ENCODE results near the gene USF3. TPM values are rescaled to one million over a fixed set of nuclear protein-coding genes. Genes with fewer than 3 reads are reported as not detected.

Gene USF3
- polyA plus RNA-seq, 1 donor from 2014 or later = 15.4 TPM

DNA sequence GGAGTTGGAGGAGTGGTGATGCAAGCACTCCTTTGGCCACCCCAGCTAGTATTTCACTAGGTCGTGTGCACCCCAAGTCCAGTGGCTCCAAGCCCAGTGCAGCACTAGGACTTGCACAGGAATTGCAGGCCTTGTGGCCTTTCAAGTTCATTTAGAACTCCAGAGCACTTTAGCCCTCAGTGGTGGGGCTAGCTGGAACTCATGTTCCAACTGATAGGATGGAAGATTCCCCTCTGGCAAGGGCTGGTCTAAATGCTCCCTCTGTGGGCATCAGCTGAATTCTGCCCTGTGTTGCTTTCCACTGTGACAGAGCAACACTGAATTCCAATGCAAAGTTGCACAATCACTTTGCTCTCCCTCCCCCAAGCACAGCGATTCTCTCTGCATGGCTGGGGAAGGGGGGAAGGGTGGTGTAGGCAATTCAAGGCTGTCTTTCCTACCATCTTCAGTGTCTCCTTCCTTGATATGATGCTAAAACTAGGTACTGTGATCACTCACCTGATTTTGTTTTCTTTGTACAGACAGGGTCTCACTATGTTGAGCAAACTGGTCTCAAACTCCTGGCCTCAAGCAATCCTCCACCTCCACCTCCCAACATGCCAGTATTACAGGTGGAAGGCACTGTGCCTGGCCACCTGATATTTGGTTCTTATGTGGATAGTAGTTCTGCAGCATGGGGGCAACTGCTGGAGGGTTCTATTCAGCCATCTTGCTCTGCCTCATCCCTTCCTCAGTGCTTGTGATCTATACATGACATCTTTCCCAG, 10.3 kb downstream of the USF3 start:
- Histone ChIP-seq H3K4me3 (ENCODE audit: low read length) (no peak overlapping the region), H3K4me2 (ENCODE audit: low read length) (no peak overlapping the region), H3K27me3 (ENCODE audit: insufficient read depth, low read depth, low read length) (no peaks in the 10 kb centered on the region), H3F3A (ENCODE audit: insufficient read depth, low read length, poor library complexity, severe bottlenecking) (no peaks in the 10 kb centered on the region), H3K9me3 (ENCODE audit: low read length) (peaks cover 9% of the 10 kb centered on the region), H3K27ac (ENCODE audit: low read length) (no peak overlapping the region), H3K9me2 (ENCODE audit: insufficient read depth, low read length) (no peaks in the 10 kb centered on the region), H3K9ac (ENCODE audit: low read length) (no peak overlapping the region), H3K36me3 (ENCODE audit: insufficient read depth, low read length) (no peaks in the 10 kb centered on the region), H4K20me1 (ENCODE audit: insufficient read depth) (no peaks in the 10 kb centered on the region), H3K79me2 (replicated peaks; ENCODE audit: insufficient read depth, low read length) (peaks cover 4% of the 10 kb centered on the region), H2AFZ (ENCODE audit: low read depth, low read length) (no peak overlapping the region)
- TF ChIP-seq MXI1 (conservative IDR thresholded peaks at IDR 0.05; ENCODE audit: poor library complexity, severe bottlenecking) (no peak), EP300 (conservative IDR thresholded peaks at IDR 0.05; ENCODE audit: poor library complexity, severe bottlenecking) (no peak), POLR2AphosphoS5 (IDR thresholded peaks at IDR 0.05) (no peak), TAF1 (IDR thresholded peaks at IDR 0.05; ENCODE audit: low read depth) (no peak), RAD21 (conservative IDR thresholded peaks at IDR 0.05) (no peak), SMC3 (conservative IDR thresholded peaks at IDR 0.05; ENCODE audit: poor library complexity) (no peak), REST (IDR thresholded peaks at IDR 0.05; ENCODE audit: borderline replicate concordance) (no peak), EZH2 (IDR thresholded peaks at IDR 0.05; ENCODE audit: borderline replicate concordance, insufficient read depth, low read length, poor library complexity, severe bottlenecking) (no peak)
- TF ChIP-seq, protein P1, sequence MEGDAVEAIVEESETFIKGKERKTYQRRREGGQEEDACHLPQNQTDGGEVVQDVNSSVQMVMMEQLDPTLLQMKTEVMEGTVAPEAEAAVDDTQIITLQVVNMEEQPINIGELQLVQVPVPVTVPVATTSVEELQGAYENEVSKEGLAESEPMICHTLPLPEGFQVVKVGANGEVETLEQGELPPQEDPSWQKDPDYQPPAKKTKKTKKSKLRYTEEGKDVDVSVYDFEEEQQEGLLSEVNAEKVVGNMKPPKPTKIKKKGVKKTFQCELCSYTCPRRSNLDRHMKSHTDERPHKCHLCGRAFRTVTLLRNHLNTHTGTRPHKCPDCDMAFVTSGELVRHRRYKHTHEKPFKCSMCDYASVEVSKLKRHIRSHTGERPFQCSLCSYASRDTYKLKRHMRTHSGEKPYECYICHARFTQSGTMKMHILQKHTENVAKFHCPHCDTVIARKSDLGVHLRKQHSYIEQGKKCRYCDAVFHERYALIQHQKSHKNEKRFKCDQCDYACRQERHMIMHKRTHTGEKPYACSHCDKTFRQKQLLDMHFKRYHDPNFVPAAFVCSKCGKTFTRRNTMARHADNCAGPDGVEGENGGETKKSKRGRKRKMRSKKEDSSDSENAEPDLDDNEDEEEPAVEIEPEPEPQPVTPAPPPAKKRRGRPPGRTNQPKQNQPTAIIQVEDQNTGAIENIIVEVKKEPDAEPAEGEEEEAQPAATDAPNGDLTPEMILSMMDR (IDR thresholded peaks at IDR 0.05; ENCODE audit: poor library complexity, severe bottlenecking) = no peak

- Histone ChIP-seq H3K79me2 (replicated peaks; ENCODE audit: insufficient read depth, low read length) (peaks cover 4% of the 10 kb centered on the region), H3K9me2 (ENCODE audit: insufficient read depth, low read length) (no peaks in the 10 kb centered on the region), H3K36me3 (ENCODE audit: insufficient read depth, low read length) (no peaks in the 10 kb centered on the region), H3K4me2 (ENCODE audit: low read length) (no peak overlapping the region), H4K20me1 (ENCODE audit: insufficient read depth) (no peaks in the 10 kb centered on the region), H3K27ac (ENCODE audit: low read length) (no peak overlapping the region), H3K27me3 (ENCODE audit: insufficient read depth, low read depth, low read length) (no peaks in the 10 kb centered on the region), H3K9ac (ENCODE audit: low read length) (no peak overlapping the region), H3F3A (ENCODE audit: insufficient read depth, low read length, poor library complexity, severe bottlenecking) (no peaks in the 10 kb centered on the region), H3K9me3 (ENCODE audit: low read length) (peaks cover 9% of the 10 kb centered on the region), H2AFZ (ENCODE audit: low read depth, low read length) (no peak overlapping the region), H3K4me3 (ENCODE audit: low read length) (no peak overlapping the region)
- TF ChIP-seq EZH2 (IDR thresholded peaks at IDR 0.05; ENCODE audit: borderline replicate concordance, insufficient read depth, low read length, poor library complexity, severe bottlenecking) (no peak), TAF1 (IDR thresholded peaks at IDR 0.05; ENCODE audit: low read depth) (no peak), REST (IDR thresholded peaks at IDR 0.05; ENCODE audit: borderline replicate concordance) (no peak), EP300 (conservative IDR thresholded peaks at IDR 0.05; ENCODE audit: poor library complexity, severe bottlenecking) (no peak), SMC3 (conservative IDR thresholded peaks at IDR 0.05; ENCODE audit: poor library complexity) (no peak), MXI1 (conservative IDR thresholded peaks at IDR 0.05; ENCODE audit: poor library complexity, severe bottlenecking) (no peak), RAD21 (conservative IDR thresholded peaks at IDR 0.05) (no peak), POLR2AphosphoS5 (IDR thresholded peaks at IDR 0.05) (no peak)
- TF ChIP-seq, protein P1 (IDR thresholded peaks at IDR 0.05; ENCODE audit: poor library complexity, severe bottlenecking) = no peak
Measured at GRCh38 chr3:113685124-113685523, 11.3 kb downstream of the USF3 start.

Measured in neural cell (in vitro differentiated cells).